ENCODE data around the gene SLFN5.

The SLFN5 gene

GRCh38 chr17:35312790-35313711 lies 70.2 kb downstream of the SLFN5 start:
- Histone ChIP-seq H3K27ac (ENCODE audit: low read depth, low read length, severe bottlenecking) (no peak overlapping the region), H3K4me3 (ENCODE audit: extremely low read depth, insufficient read depth, low read length, poor library complexity, severe bottlenecking) (no peak overlapping the region), H3K4me1 (ENCODE audit: control insufficient read depth, insufficient read depth, low read length, poor library complexity, severe bottlenecking) (peaks cover 7% of the 10 kb centered on the region), H3K36me3 (ENCODE audit: control insufficient read depth, insufficient read depth, low read length) (no peaks in the 10 kb centered on the region), H3K9me3 (ENCODE audit: control insufficient read depth, low read length) (no peaks in the 10 kb centered on the region)
- WGBS, 2 experiments (ENCODE audit: insufficient coverage in 2 of 2): 81 to 97% methylated on average over 11 to 13 of the region's 20 CpGs

GRCh38 chr17:35313875-35314409 lies 71.1 kb downstream of the SLFN5 start:
- H3K4me3 ChIP-seq (ENCODE audit: extremely low read depth, insufficient read depth, low read length, poor library complexity, severe bottlenecking): no peak overlapping the region
- H3K27ac ChIP-seq (ENCODE audit: low read depth, low read length, severe bottlenecking): no peak overlapping the region
- WGBS, 2 experiments (ENCODE audit: insufficient coverage in 2 of 2): 90 to 96% methylated on average over 12 to 16 of the region's 19 CpGs
- no peaks in the 10 kb centered on the region for H3K9me3 ChIP-seq (ENCODE audit: control insufficient read depth, low read length)
- no peaks in the 10 kb centered on the region for H3K36me3 ChIP-seq (ENCODE audit: control insufficient read depth, insufficient read depth, low read length)
- H3K4me1 ChIP-seq (ENCODE audit: control insufficient read depth, insufficient read depth, low read length, poor library complexity, severe bottlenecking): peaks cover 7% of the 10 kb centered on the region

- 90 to 92% methylated on average over 6 to 7 of the region's 9 CpGs for WGBS, 2 experiments (ENCODE audit: insufficient coverage in 2 of 2)
- Histone ChIP-seq H3K36me3 (ENCODE audit: control insufficient read depth, insufficient read depth, low read length) (no peaks in the 10 kb centered on the region), H3K4me3 (ENCODE audit: extremely low read depth, insufficient read depth, low read length, poor library complexity, severe bottlenecking) (no peak overlapping the region), H3K4me1 (ENCODE audit: control insufficient read depth, insufficient read depth, low read length, poor library complexity, severe bottlenecking) (peaks cover 7% of the 10 kb centered on the region), H3K27ac (ENCODE audit: low read depth, low read length, severe bottlenecking) (no peak overlapping the region), H3K9me3 (ENCODE audit: control insufficient read depth, low read length) (no peaks in the 10 kb centered on the region)
Observed at GRCh38 chr17:35314415-35315216, 71.7 kb downstream of the SLFN5 start.

- H3K36me3 ChIP-seq (ENCODE audit: control insufficient read depth, insufficient read depth, low read length): no peaks in the 10 kb centered on the region
- H3K4me1 ChIP-seq (ENCODE audit: control insufficient read depth, insufficient read depth, low read length, poor library complexity, severe bottlenecking): peaks cover 7% of the 10 kb centered on the region
- H3K9me3 ChIP-seq (ENCODE audit: control insufficient read depth, low read length): no peaks in the 10 kb centered on the region
- H3K4me3 ChIP-seq (ENCODE audit: extremely low read depth, insufficient read depth, low read length, poor library complexity, severe bottlenecking): no peak overlapping the region
- WGBS, 2 experiments (ENCODE audit: insufficient coverage in 2 of 2): 74% methylated on average over 5 of the region's 5 CpGs; no CpG with 5 or more reads in 1 of the 2 experiments
- H3K27ac ChIP-seq (ENCODE audit: low read depth, low read length, severe bottlenecking): no peak overlapping the region
Observed at GRCh38 chr17:35315283-35315682, 72.4 kb downstream of the SLFN5 start.

- H3K4me3 ChIP-seq (ENCODE audit: extremely low read depth, insufficient read depth, low read length, poor library complexity, severe bottlenecking): no peak overlapping the region
- H3K4me1 ChIP-seq (ENCODE audit: control insufficient read depth, insufficient read depth, low read length, poor library complexity, severe bottlenecking): peaks cover 7% of the 10 kb centered on the region
- H3K9me3 ChIP-seq (ENCODE audit: control insufficient read depth, low read length): no peaks in the 10 kb centered on the region
- 80 to 100% methylated on average over 1 of the region's 2 CpGs for WGBS, 2 experiments (ENCODE audit: insufficient coverage in 2 of 2)
- H3K36me3 ChIP-seq (ENCODE audit: control insufficient read depth, insufficient read depth, low read length): no peaks in the 10 kb centered on the region
- H3K27ac ChIP-seq (ENCODE audit: low read depth, low read length, severe bottlenecking): no peak overlapping the region
Observed at GRCh38 chr17:35315971-35316370, 73.1 kb downstream of the SLFN5 start.

GRCh38 chr17:35322749-35323148 lies 79.9 kb downstream of the SLFN5 start:
- Histone ChIP-seq H3K36me3 (ENCODE audit: control insufficient read depth, insufficient read depth, low read length) (no peaks in the 10 kb centered on the region), H3K4me3 (ENCODE audit: extremely low read depth, insufficient read depth, low read length, poor library complexity, severe bottlenecking) (no peak overlapping the region), H3K4me1 (ENCODE audit: control insufficient read depth, insufficient read depth, low read length, poor library complexity, severe bottlenecking) (no peaks in the 10 kb centered on the region), H3K9me3 (ENCODE audit: control insufficient read depth, low read length) (peaks cover 8% of the 10 kb centered on the region), H3K27ac (ENCODE audit: low read depth, low read length, severe bottlenecking) (no peak overlapping the region)
- no CpG with 5 or more reads among the region's 1 CpG for WGBS, 2 experiments (ENCODE audit: insufficient coverage in 2 of 2)

Data from mesodermal cell (in vitro differentiated cells).